ENCODE measurements around the gene GDPD1.
"Not testable (repeated sequence)": the region's sequence is repeated elsewhere in the genome, so short reads cannot be mapped to it uniquely, and the experiment has no call there.

GDPD1 gene

DNA sequence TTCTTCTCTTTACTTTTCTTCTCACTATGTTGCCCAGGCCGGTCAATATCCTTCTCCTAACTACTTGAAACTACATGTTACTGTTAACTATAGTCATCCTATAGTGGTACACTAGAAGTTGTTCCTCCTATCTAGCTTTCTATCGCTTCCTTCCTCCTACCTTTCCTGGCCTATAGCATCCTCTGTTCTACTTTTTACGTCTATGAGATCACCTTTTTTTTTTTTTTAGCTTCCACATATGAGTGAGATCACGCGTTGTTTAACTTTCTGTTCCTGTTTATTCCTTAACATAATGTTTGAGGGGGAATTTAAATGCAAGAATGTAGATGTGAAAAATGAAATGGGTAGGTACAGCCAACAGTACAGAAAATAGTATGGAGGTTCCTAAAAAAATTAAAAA is 80.6 kb downstream of the GDPD1 start:
- intact Hi-C loops (cut with DNase I): no loop called here
- DNase-seq: no peak

DNA sequence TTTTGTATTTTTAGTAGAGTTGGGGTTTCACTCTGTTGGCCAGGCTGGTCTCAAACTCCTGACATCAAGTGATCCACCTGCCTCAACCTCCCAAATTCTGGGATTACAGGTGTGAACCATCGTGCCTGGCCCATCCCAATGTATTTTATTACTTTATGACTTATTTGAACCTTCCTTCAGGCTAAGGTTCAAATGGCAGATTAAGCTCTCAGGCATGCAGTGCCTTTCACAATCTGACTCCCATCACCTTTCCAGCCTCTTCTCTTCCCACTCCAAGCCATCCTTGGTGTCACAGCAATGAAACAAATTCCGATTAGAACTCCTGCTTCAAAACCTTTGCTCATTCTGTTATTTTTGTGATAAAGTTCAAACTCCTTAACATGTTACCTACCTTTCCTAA is 84.5 kb downstream of the GDPD1 start:
- DNase-seq: no peak
- intact Hi-C loops (cut with DNase I): no loop called here

DNA sequence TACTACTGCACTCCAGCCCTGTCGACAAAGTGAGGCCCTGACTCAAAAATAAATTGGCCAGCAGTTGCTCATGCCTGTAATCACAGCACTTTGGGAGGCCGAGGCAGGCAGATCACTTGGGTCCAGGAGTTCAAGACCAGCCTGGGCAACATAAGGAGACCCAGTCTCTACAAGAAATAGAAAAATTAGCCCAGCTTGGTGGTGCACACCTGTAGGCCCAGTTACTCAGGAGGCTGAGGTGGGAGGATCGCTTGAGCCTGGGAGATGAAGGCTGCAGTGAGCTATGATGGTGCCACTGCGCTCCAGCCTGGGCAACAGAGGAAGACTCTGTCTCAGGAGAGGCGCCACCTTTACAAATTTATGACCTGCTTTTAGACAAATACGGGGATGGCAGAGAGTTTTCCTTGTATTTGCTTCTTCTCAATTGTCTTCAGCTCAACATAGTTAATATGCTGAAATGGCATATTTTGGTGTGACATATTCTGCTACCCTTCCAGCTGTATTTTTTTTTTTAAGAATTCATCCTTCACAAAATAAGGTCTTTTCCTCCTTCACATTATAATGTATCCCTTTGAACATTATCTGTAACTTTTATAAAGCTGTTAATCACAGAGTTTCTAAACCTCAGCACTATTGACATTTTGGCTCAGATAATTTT is 90.1 kb downstream of the GDPD1 start:
- intact Hi-C loops (cut with DNase I): loop anchor here (5.0 kb wide), 1 partner anchor 132 kb away; no protein-coding TSS in a partner anchor
- DNase-seq: no peak

DNA sequence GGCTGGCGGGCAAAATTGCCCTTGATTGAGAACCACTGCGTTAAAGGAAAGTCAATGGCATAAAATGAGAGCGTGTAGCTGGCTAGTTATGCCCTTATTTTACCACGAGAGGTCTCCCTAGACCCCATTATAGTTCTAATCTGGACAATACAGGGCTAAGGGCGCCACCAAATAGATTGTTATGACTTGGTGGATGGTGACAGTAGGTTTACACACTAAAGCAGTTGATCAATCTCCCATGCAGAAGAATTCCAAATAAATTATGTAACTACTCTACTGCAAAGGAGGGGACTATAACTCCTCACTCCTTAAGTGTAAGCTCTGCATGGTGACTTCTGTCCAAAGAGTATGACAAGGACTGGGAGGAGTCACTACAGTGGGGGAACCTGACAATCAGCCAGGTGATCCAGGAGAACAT is 90.7 kb downstream of the GDPD1 start:
- intact Hi-C loops (cut with DNase I): loop anchor here (5.0 kb wide), 1 partner anchor 131 kb away; no protein-coding TSS in a partner anchor
- DNase-seq: peak in 29 of 42 donors; percentile 17 to 84 (median 53)

DNA sequence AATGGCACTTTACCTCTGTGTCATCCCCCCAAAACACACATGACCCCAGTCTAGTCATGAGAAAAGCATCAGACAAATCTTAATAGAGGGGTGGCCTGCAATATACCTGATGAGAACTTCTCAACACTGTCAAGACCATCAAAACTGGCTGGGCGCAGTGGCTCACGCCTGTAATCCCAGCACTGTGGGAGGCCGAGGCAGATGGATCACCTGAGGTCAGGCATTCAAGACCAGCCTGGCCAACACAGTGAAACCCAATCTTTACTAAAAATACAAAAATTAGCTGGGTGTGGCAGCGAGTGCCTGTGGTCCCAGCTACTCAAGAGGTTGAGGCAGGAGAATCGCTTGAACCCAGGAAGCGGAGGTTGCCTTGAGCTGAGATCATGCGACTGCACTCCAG is 91.2 kb downstream of the GDPD1 start:
- DNase-seq: not testable (repeated sequence)
- intact Hi-C loops (cut with DNase I): loop anchor here (5.0 kb wide), 1 partner anchor 131 kb away; no protein-coding TSS in a partner anchor

DNA sequence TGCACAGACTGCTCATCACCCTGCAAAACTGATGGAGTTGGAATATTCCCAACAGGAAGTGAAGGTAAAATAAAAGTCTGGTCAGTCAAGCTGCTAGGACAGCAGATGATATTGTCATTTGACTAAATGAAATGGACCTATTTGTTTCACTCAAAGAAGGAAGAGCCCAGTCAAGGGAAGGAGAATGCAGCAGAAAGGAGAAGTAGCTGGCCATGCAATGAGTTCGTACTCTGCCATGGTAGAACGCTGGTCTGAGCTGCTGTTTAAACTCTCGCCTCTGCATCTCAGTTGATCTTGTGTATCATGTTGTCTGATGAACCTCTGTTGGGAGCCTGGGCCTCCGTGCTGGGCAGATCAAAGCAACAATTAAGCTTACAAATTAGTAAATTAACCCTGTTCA is 95.6 kb downstream of the GDPD1 start:
- no peak for DNase-seq
- intact Hi-C loops (cut with DNase I): no loop called here

Measured in head of caudate nucleus (tissue), 42 donors.